ENCODE results near the gene TMEM134.
"Not testable (repeated sequence)": the region's sequence is repeated elsewhere in the genome, so short reads cannot be mapped to it uniquely, and the experiment has no call there.

Gene TMEM134

GRCh38 chr11:67437082-67437808, 31.8 kb downstream of the TMEM134 start, which contains the start of gene PTPRCAP:
Gene PTPRCAP (minus strand): TSS chr11:67437682. CDS start chr11:67437619, 63 bp downstream.
- DNase-seq = no peak

GRCh38 chr11:67436459-67437081, 32.5 kb downstream of the TMEM134 start:
- DNase-seq = peak in 1 of 2 experiments; percentile 38

GRCh38 chr11:67435727-67436458, 33.2 kb downstream of the TMEM134 start:
- no peak for DNase-seq

GRCh38 chr11:67435031-67435726, 33.9 kb downstream of the TMEM134 start:
- no peak for DNase-seq

- no peak for DNase-seq
These were observed 34.6 kb downstream of the TMEM134 start for GRCh38 chr11:67434395-67434881.

- DNase-seq = no peak
These were observed 35.3 kb downstream of the TMEM134 start for GRCh38 chr11:67433536-67434394.

GRCh38 chr11:67432655-67433349, 36.2 kb downstream of the TMEM134 start:
- DNase-seq = no peak

GRCh38 chr11:67431346-67432249, 37.5 kb downstream of the TMEM134 start:
- DNase-seq = no peak

- no peak for DNase-seq
These were observed 39.3 kb downstream of the TMEM134 start for GRCh38 chr11:67429722-67430121.

GRCh38 chr11:67429038-67429668, 39.9 kb downstream of the TMEM134 start:
- no peak for DNase-seq

- DNase-seq = peak; percentile 96 to 99
These were observed 40.7 kb downstream of the TMEM134 start, which contains the start of gene RPS6KB2 for GRCh38 chr11:67428052-67429001. Gene RPS6KB2 (plus strand): TSS chr11:67428494. CDS start chr11:67428546, 52 bp downstream.

GRCh38 chr11:67427364-67427859, 41.6 kb downstream of the TMEM134 start:
- DNase-seq = not testable (repeated sequence)

GRCh38 chr11:67423891-67424613, 45.0 kb downstream of the TMEM134 start:
- no peak for DNase-seq

GRCh38 chr11:67423466-67423865, 45.6 kb downstream of the TMEM134 start:
- DNase-seq = no peak

GRCh38 chr11:67422891-67423290, 46.2 kb downstream of the TMEM134 start:
- no peak for DNase-seq

GRCh38 chr11:67421430-67422031, 47.5 kb downstream of the TMEM134 start:
- no peak for DNase-seq

Data from NCI-H526 (cell line).